H1 (cell line): ENCODE results near the gene SCN4A. TPM values are rescaled to one million over a fixed set of nuclear protein-coding genes. Genes with fewer than 3 reads are reported as not detected.

Experiments used
- CTCF ChIA-PET: fragments of 300-600 bp; sonication (Branson Sonifier 250); formaldehyde crosslinking; loops from one replicate; lab custom pipeline; 2021; ENCODE audit not compliant: partially characterized antibody; lab: Charles Lee
- POLR2A ChIA-PET: fragments of 300-600 bp; sonication (Branson Sonifier 250); formaldehyde crosslinking; loops from one replicate; lab custom pipeline; 2021; ENCODE audit warnings: inconsistent platforms; ENCODE audit not compliant: partially characterized antibody; lab: Charles Lee
- DNase-seq, 2 experiments: peaks; one replicate each; pipeline versions ENCODE4 v3.0.0 to v3.0.0-alpha.2; 2010 to 2022; ENCODE audit warnings: low spot score in 2 of 2, low read depth in 1 of 2, mixed read lengths in 1 of 2
- FAIRE-seq: peaks from 2 replicates; lab custom pipeline; 2011; peaks lifted over from hg19 to GRCh38; lab: Jason Lieb, UNC
- H2AFZ ChIP-seq: 2 replicates; pipeline ENCODE4 v1.8.1; 2012; ENCODE audit warnings: low read length, inconsistent platforms
- H2AK5ac ChIP-seq: 2 replicates; pipeline ENCODE4 v1.6.1; 2013; ENCODE audit warnings: low read depth, low read length
- H2BK120ac ChIP-seq: replicated peaks from 2 replicates; pipeline ENCODE3; 2013; ENCODE audit warnings: low read depth, low read length, inconsistent platforms
- H2BK12ac ChIP-seq: 2 replicates; pipeline ENCODE4 v1.6.1; 2013; ENCODE audit warnings: low read depth, low read length
- H2BK15ac ChIP-seq: 2 replicates; pipeline ENCODE4 v1.6.1; 2013; ENCODE audit warnings: low read length
- H2BK20ac ChIP-seq: 2 replicates; pipeline ENCODE4 v1.6.1; 2013; ENCODE audit warnings: low read length
- H2BK5ac ChIP-seq: 2 replicates; pipeline ENCODE4 v1.6.1; 2013; ENCODE audit warnings: low read depth, low read length
- H3K14ac ChIP-seq: 2 replicates; pipeline ENCODE4 v1.6.1; 2013; ENCODE audit warnings: inconsistent platforms; ENCODE audit not compliant: insufficient read length
- H3K18ac ChIP-seq: 2 replicates; pipeline ENCODE4 v1.6.1; 2013; ENCODE audit warnings: low read length; ENCODE audit errors: extremely low read depth
- H3K23ac ChIP-seq: 2 replicates; pipeline ENCODE4 v1.6.1; 2013; ENCODE audit warnings: inconsistent platforms; ENCODE audit not compliant: insufficient read length
- H3K23me2 ChIP-seq: 2 replicates; pipeline ENCODE4 v1.6.1; 2013; ENCODE audit warnings: low read depth, low read length
- H3K27ac ChIP-seq: 2 replicates; pipeline ENCODE4 v1.6.1; 2011; ENCODE audit warnings: low read depth, low read length, inconsistent platforms
- H3K27me3 ChIP-seq, 4 experiments: replicated peaks in 1 of 4; 1 replicate in 1 of 4; 2 replicates in 3 of 4; pipeline versions ENCODE4 v1.6.1 to v1.8.1; 2011 to 2013; ENCODE audit warnings: low read length in 3 of 4, mild to moderate bottlenecking in 3 of 4, inconsistent platforms in 2 of 4, mixed read lengths in 2 of 4, moderate library complexity in 1 of 4; ENCODE audit not compliant: control insufficient read depth in 3 of 4, insufficient read depth in 3 of 4; ENCODE audit errors: extremely low read depth in 1 of 4
- H3K36me3 ChIP-seq, 4 experiments: 2 replicates each; pipeline versions ENCODE4 v1.6.1 to v1.8.1; 2011 to 2013; ENCODE audit warnings: mild to moderate bottlenecking in 4 of 4, low read length in 3 of 4, moderate library complexity in 2 of 4, control low read depth in 1 of 4, inconsistent platforms in 1 of 4; ENCODE audit not compliant: insufficient read depth in 4 of 4, control insufficient read depth in 2 of 4
- H3K4ac ChIP-seq: replicated peaks from 2 replicates; pipeline ENCODE3; 2013; ENCODE audit warnings: low read length, low read depth, mixed read lengths, inconsistent platforms; ENCODE audit not compliant: insufficient read length
- H3K4me1 ChIP-seq, 4 experiments: replicated peaks in 1 of 4; 1 replicate in 1 of 4; 2 replicates in 3 of 4; pipeline versions ENCODE4 v1.6.1 to v1.8.1; 2011 to 2013; ENCODE audit warnings: low read length in 3 of 4, inconsistent platforms in 2 of 4, mixed read lengths in 1 of 4; ENCODE audit not compliant: insufficient read depth in 4 of 4, control insufficient read depth in 3 of 4
- H3K4me2 ChIP-seq, 2 experiments: 2 replicates each; pipeline versions ENCODE4 v1.6.1 to v1.8.1; 2011 to 2013; ENCODE audit warnings: low read depth in 2 of 2, low read length in 2 of 2, control low read depth in 1 of 2, inconsistent platforms in 1 of 2, mild to moderate bottlenecking in 1 of 2; ENCODE audit not compliant: insufficient read depth in 1 of 2
- H3K4me3 ChIP-seq, 4 experiments: fragments of 200-600, 300-600 bp in 1 of 4; sonication (generic), shearing (Covaris generic), sonication (Bioruptor Twin) in 1 of 4; 2 replicates each; pipeline versions ENCODE4 v1.5.1 to v1.8.1; 2011 to 2016; ENCODE audit warnings: low read length in 4 of 4, low read depth in 3 of 4, control low read depth in 2 of 4, inconsistent platforms in 2 of 4, mild to moderate bottlenecking in 2 of 4, mixed read lengths in 1 of 4, moderate library complexity in 1 of 4; ENCODE audit not compliant: insufficient read depth in 2 of 4; ENCODE audit errors: extremely low read depth in 1 of 4
- H3K56ac ChIP-seq: replicated peaks from 2 replicates; pipeline ENCODE3; 2013; ENCODE audit warnings: low read depth, mild to moderate bottlenecking, mixed read lengths, low read length, inconsistent platforms; ENCODE audit not compliant: insufficient read length
- H3K79me1 ChIP-seq: 2 replicates; pipeline ENCODE4 v1.6.1; 2013; ENCODE audit warnings: low read depth, low read length, control low read depth
- H3K79me2 ChIP-seq, 2 experiments: 2 replicates each; pipeline versions ENCODE4 v1.6.1 to v1.8.1; 2012 to 2013; ENCODE audit warnings: low read length in 2 of 2, mild to moderate bottlenecking in 2 of 2, inconsistent platforms in 1 of 2; ENCODE audit not compliant: insufficient read depth in 2 of 2, control insufficient read depth in 1 of 2
- H3K9ac ChIP-seq, 4 experiments: replicated peaks in 1 of 4; 1 replicate in 1 of 4; 2 replicates in 3 of 4; pipeline versions ENCODE4 v1.6.1 to v1.8.1; 2011 to 2013; ENCODE audit warnings: low read depth in 3 of 4, low read length in 3 of 4, control low read depth in 2 of 4, mild to moderate bottlenecking in 2 of 4, moderate library complexity in 2 of 4, inconsistent platforms in 1 of 4; ENCODE audit errors: extremely low read depth in 1 of 4
- H3K9me3 ChIP-seq, 2 experiments: 2 replicates each; pipeline versions ENCODE4 v1.6.1 to v1.8.1; 2012 to 2013; ENCODE audit warnings: mild to moderate bottlenecking in 2 of 2, moderate library complexity in 2 of 2, control low read depth in 1 of 2, inconsistent platforms in 1 of 2, low read depth in 1 of 2, low read length in 1 of 2, mixed read lengths in 1 of 2; ENCODE audit not compliant: insufficient read depth in 2 of 2
- H4K20me1 ChIP-seq, 2 experiments: replicated peaks in 1 of 2; 2 replicates each; pipeline versions ENCODE3 to v1.8.1; 2011 to 2013; ENCODE audit warnings: inconsistent platforms in 2 of 2, low read length in 2 of 2, mild to moderate bottlenecking in 1 of 2; ENCODE audit not compliant: insufficient read depth in 2 of 2, control insufficient read depth in 1 of 2
- H4K5ac ChIP-seq: 2 replicates; pipeline ENCODE4 v1.6.1; 2013; ENCODE audit warnings: low read length, low read depth, mixed read lengths, inconsistent platforms; ENCODE audit not compliant: insufficient read length
- H4K8ac ChIP-seq: 2 replicates; pipeline ENCODE4 v1.8.0; 2013; ENCODE audit warnings: mild to moderate bottlenecking, moderate library complexity, low read length, inconsistent platforms; ENCODE audit not compliant: insufficient read depth; ENCODE audit errors: extremely low read depth
- H4K91ac ChIP-seq: replicated peaks from 2 replicates; pipeline ENCODE3; 2013; ENCODE audit warnings: low read length, mixed read lengths, inconsistent platforms; ENCODE audit not compliant: insufficient read length
- BACH1 ChIP-seq: IDR thresholded peaks from 2 replicates; pipeline ENCODE4 v1.6.1; 2012; ENCODE audit warnings: low read length, improper control_type of control experiment
- CREB1 ChIP-seq: IDR thresholded peaks from 2 replicates; pipeline ENCODE4 v1.6.1; 2012; ENCODE audit warnings: inconsistent platforms
- HDAC6 ChIP-seq: IDR thresholded peaks from one replicate; pipeline ENCODE4 v1.7.1; 2012; ENCODE audit warnings: low read depth, mild to moderate bottlenecking, inconsistent platforms, low read length, moderate library complexity
- KDM1A ChIP-seq: fragments of 200-600, 300-600 bp; sonication (generic); IDR thresholded peaks from 2 replicates; pipeline ENCODE4 v1.7.1; 2016; ENCODE audit warnings: mild to moderate bottlenecking, low read length, borderline replicate concordance
- RAD21 ChIP-seq, 2 experiments: IDR thresholded peaks in 1 of 2; conservative IDR thresholded peaks in 1 of 2; 2 replicates each; pipeline ENCODE4 v1.6.1; 2011; ENCODE audit warnings: low read depth in 2 of 2, low read length in 2 of 2, improper control_type of control experiment in 1 of 2, inconsistent platforms in 1 of 2, mild to moderate bottlenecking in 1 of 2, moderate library complexity in 1 of 2
- RFX5 ChIP-seq: IDR thresholded peaks from 2 replicates; pipeline ENCODE4 v1.6.1; 2011; ENCODE audit warnings: low read depth, low read length, improper control_type of control experiment, borderline replicate concordance
- RNF2 ChIP-seq: fragments of 200-900, 300-1000 bp; sonication (generic); IDR thresholded peaks from 2 replicates; pipeline ENCODE4 v1.7.1; 2016; ENCODE audit warnings: borderline replicate concordance, low read depth, mild to moderate bottlenecking, antibody characterized with exemption, low read length; ENCODE audit not compliant: poor library complexity, severe bottlenecking; ENCODE audit errors: missing control alignments
- SP1 ChIP-seq: IDR thresholded peaks from 2 replicates; pipeline ENCODE4 v1.6.1; 2011; ENCODE audit warnings: low read depth, low read length
- WGBS, 2 experiments: shearing (Covaris generic) in 1 of 2; methylation state at CpG; one replicate each; pipeline versions ENCODE4 v1.1.6 to v1.1.7; 2013 to 2015; ENCODE audit warnings: low lambda C conversion rate in 2 of 2, mixed read lengths in 2 of 2, inconsistent platforms in 1 of 2, low coverage in 1 of 2, missing lambda C conversion rate in 1 of 2; ENCODE audit not compliant: insufficient replicate concordance in 2 of 2, insufficient coverage in 1 of 2, insufficient read length in 1 of 2; ENCODE audit errors: extremely low coverage in 1 of 2, missing lambda C conversion rate in 1 of 2; 5-methylcytosine and 5-hydroxymethylcytosine counted together
- polyA plus RNA-seq, 7 experiments: library from polyadenylated mRNA; depleted of rRNA in 3 of 7; stranded (reverse) in 5 of 7; unstranded in 2 of 7; fragments of >200 nt in 5 of 7; fragments of 200-250 nt in 2 of 7; gene quantifications; 1 replicate in 5 of 7; 2 replicates in 1 of 7; 4 replicates in 1 of 7; pipeline versions ENCODE4 v1.2.1 to v1.2.3, GENCODE V29; 2011 to 2013; ENCODE audit warnings: missing spikeins in 2 of 7, mixed read lengths in 2 of 7
- total RNA-seq: library from RNA; stranded (reverse); fragmentation: NEBNext Ultra II Directional; extraction: Animal tissue kit (Norgen Biotek cat#: 25700); gene quantifications from 2 replicates; pipeline ENCODE4 v1.2.1, GENCODE V29; 2021
- TF ChIP-seq, protein P1 (sequence below), 3 experiments: IDR thresholded peaks; 1 replicate in 2 of 3; 2 replicates in 1 of 3; pipeline versions ENCODE4 v1.5.1 to v1.6.1; 2011; ENCODE audit warnings: low read length in 3 of 3, mild to moderate bottlenecking in 3 of 3, inconsistent platforms in 2 of 3, low read depth in 1 of 3, moderate library complexity in 1 of 3; ENCODE audit not compliant: insufficient read depth in 1 of 3; ENCODE audit errors: control extremely low read depth in 1 of 3

Gene SCN4A
- total and polyA plus RNA-seq, 2 of the 8 experiments (the other 6 are each of a cell fraction or from before 2014, with no cell fraction given): 5.0 to 8.5 TPM

DNA sequence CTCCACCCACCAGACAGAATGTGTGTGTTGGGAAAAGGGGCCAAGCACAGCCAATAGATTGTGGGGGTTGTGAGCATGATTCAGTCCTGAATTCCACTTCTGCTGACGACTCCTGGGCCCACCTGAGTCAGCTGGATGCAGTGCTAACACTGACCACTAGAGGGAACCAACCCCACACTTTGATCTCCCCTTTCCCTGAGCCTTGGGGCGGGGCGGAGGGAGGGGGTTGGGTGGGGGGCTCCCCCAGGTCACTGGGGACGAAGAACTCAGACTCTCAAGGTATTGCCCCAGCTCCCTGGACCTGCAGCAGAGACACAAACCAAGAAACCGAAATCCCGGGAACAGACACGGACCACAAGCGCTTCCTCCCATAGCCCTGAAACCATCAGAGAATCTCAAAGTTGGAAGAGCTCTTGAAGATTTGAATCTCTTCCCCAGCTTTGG lies 61.0 kb downstream of the SCN4A start:
- Histone ChIP-seq H3K4me3 (no peak overlapping the region), H3K56ac (no peak overlapping the region)
- CTCF ChIA-PET: interaction anchor here (0.6 to 11.2 kb wide), 39 partner anchors 8 to 378 kb away, joined by 3 to 270 read pairs (median 5); partner anchors contain the start of genes CD79B, CSH1, GH1 and GH2
- TF ChIP-seq BACH1 (0 out of 2 replicates have a peak, but pooled peaks have one; percentile 26), KDM1A (no peak), HDAC6 (no peak), RNF2 (no peak), CREB1 (no peak), RAD21 (IDR thresholded peaks at IDR 0.05 in 1 of 2, conservative IDR thresholded peaks at IDR 0.05 in 1 of 2; ENCODE audit: low read depth in 2 of 2, low read length in 2 of 2) (peak; percentile 62 to 65), RFX5 (no peak), SP1 (no peak)
- TF ChIP-seq, protein P1, sequence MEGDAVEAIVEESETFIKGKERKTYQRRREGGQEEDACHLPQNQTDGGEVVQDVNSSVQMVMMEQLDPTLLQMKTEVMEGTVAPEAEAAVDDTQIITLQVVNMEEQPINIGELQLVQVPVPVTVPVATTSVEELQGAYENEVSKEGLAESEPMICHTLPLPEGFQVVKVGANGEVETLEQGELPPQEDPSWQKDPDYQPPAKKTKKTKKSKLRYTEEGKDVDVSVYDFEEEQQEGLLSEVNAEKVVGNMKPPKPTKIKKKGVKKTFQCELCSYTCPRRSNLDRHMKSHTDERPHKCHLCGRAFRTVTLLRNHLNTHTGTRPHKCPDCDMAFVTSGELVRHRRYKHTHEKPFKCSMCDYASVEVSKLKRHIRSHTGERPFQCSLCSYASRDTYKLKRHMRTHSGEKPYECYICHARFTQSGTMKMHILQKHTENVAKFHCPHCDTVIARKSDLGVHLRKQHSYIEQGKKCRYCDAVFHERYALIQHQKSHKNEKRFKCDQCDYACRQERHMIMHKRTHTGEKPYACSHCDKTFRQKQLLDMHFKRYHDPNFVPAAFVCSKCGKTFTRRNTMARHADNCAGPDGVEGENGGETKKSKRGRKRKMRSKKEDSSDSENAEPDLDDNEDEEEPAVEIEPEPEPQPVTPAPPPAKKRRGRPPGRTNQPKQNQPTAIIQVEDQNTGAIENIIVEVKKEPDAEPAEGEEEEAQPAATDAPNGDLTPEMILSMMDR (IDR thresholded peaks at IDR 0.05; ENCODE audit: control extremely low read depth in 1 of 3, insufficient read depth in 1 of 3, low read depth in 1 of 3, low read length in 3 of 3): peak; percentile 63 to 83 (median 69)
- TF ChIP-seq, all 59 proteins: peak for 3
- no peak overlapping the region for H3K23ac ChIP-seq
- WGBS, 2 experiments: 50% methylated on average over 7 of the region's 8 CpGs; no CpG with 5 or more reads in 1 of the 2 experiments
- no peaks in the 10 kb centered on the region for H3K27me3 ChIP-seq
- H4K91ac ChIP-seq: no peak overlapping the region
- no peak overlapping the region for H4K5ac ChIP-seq
- H3K18ac ChIP-seq: no peak overlapping the region
- no peaks in the 10 kb centered on the region for H3K9me3 ChIP-seq
- no peak overlapping the region for H2BK15ac ChIP-seq
- no peaks in the 10 kb centered on the region for H3K79me2 ChIP-seq
- no peak for FAIRE-seq
- H2BK20ac ChIP-seq: no peak overlapping the region
- no peaks in the 10 kb centered on the region for H4K20me1 ChIP-seq
- H3K79me1 ChIP-seq: no peaks in the 10 kb centered on the region
- H3K4me1 ChIP-seq: peaks cover 0 to 4% (median under 1%) of the 10 kb centered on the region in 4 experiments; a peak in 2 of 7 replicates
- POLR2A ChIA-PET: interaction anchor here (1.0 to 1.4 kb wide), 3 partner anchors 13 to 234 kb away, joined by 3 to 4 read pairs (median 3); no protein-coding TSS in a partner anchor
- no peak overlapping the region for H3K4me2 ChIP-seq
- H4K8ac ChIP-seq: no peak overlapping the region
- H2BK5ac ChIP-seq: no peak overlapping the region
- no peak overlapping the region for H3K27ac ChIP-seq
- no peak overlapping the region for H3K9ac ChIP-seq
- H3K4ac ChIP-seq: no peak overlapping the region
- no peak overlapping the region; the same call in 1 of the 2 replicates for H2AFZ ChIP-seq
- 0 out of 2 replicates have a peak overlapping the region, but pooled peaks have one; percentile 77 for H2BK12ac ChIP-seq
- H2BK120ac ChIP-seq: no peak overlapping the region
- no peak overlapping the region for H3K14ac ChIP-seq
- no peaks in the 10 kb centered on the region for H3K23me2 ChIP-seq
- DNase-seq: peak in 1 of 2 experiments; percentile 87
- H2AK5ac ChIP-seq: no peak overlapping the region
- no peaks in the 10 kb centered on the region for H3K36me3 ChIP-seq
